Frontal cortex (tissue), 4 donors: ENCODE results near the gene PTPRN2. TPM values are rescaled to one million over a fixed set of nuclear protein-coding genes. Genes with fewer than 3 reads are reported as not detected.

Source experiments
- DNase-seq, 2 donors: peaks; one replicate each; pipeline ENCODE4 v3.0.0; 2012; ENCODE audit warnings: low spot score in 2 of 2
- FAIRE-seq: peaks from 2 replicates; lab custom pipeline; 2012; peaks lifted over from hg19 to GRCh38; lab: Jason Lieb, UNC
- total RNA-seq: library from RNA; depleted of rRNA; stranded (reverse); fragments of >200 nt; gene quantifications from one replicate; pipeline ENCODE4 v1.2.3, GENCODE V29; 2014
- donor health status: control.
- donor health status: control.
- donor health status: control.

PTPRN2 gene
- total RNA-seq, 1 donor from 2014 or later = 52.2 TPM

DNA sequence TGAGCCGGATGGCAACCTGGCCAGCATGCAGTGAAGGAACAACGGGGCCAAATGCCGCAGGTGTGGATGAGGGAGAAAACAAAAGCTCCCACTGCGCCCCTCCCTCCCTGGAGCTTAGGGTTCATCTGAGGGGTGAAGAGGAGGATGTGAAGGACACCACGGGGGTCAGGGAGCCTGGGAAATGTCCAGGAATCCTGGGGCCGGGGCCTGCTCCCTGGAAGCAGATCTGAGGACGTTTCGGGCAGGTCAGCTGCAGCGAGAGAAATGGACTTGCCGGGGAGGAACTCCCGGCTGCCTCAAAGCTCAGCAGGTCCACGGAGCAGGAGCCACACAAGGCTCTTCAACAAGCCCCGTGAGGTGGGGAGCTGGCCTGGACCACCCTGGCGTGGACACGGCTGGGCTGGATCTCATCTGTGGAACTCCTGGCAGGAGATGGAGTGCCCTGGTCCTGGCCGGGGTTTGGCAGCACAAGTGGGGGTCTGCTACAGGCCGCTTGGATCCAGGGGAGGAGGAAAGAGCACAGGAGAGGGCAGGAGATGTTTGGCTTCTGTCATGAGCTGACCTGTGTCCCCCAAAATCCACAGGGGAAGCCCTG lies 585.0 kb downstream of the PTPRN2 start:
- FAIRE-seq (no peak), DNase-seq (no peak)

DNA sequence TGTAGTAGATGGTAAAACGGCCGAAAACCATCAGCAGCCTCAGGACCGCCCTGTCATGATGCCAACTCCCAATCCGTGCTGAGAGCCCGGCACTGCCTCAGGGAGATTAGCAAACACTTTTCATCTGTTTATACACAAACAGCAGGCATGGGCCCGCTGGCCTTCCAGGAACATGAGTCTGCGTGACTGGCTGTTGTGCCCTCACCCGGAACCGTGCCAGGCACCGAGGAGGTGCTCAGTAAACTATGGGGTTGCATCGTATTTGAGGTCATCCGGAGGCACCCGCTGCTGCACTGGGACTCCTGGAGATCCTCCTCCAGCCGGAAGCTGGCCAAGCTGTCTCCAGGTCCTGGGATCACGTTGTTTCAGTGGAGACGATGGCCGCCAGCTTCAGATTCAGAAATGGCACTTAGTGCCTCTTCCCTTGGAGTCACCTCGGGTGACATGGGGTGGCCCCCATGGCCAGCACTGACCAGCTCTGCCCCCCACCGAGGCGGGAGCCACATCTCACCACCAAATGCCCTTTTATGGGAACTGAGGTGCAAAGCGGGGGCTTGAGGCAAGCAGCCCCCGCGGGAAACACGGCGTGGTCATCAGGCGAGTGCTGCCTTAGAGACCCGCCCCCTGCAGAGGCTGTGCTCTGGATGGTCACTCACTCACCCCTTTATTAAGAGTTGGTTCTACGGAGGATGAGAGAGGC lies 585.9 kb downstream of the PTPRN2 start:
- DNase-seq = no peak
- no peak for FAIRE-seq

DNA sequence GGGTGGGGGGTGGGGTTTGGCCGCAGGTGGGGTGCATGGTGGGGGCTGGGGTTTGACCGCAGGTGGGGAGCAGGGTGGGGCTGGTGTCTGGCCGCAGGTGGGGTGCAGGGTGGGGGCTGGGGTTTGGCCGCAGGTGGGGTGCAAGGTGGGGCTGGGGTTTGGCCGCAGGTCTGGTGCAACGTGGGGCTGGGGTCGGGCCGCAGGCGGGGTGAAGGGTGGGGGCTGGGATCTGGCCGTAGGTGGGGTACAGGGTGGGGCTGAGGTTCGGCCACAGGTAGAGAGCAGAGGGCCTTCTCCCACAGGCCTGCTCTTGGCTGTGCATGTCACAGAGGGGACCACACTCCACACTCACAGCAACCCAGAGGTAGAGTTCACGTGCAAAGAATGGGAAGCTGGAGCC lies 586.6 kb downstream of the PTPRN2 start:
- no peak for FAIRE-seq
- DNase-seq = no peak

DNA sequence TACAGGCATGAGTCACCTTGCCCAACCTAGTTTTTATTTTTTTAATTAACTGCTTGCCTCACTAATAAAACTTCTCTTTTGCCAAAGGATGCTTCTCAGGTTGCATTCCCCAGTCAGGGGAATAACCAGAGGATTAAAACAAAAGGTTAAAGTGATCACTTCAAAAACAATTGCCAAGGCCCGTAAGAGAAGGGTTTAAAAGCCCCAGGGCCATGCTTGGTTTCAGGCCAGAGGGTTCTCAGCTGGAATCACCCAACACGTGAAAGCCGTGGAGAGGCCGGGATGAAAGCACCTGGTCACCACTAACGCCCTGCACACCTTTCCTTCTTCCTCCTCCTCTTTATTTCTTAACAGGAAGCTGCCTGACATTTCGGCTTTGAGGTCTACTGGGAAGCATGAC lies 587.5 kb downstream of the PTPRN2 start:
- FAIRE-seq (no peak), DNase-seq (no peak)

DNA sequence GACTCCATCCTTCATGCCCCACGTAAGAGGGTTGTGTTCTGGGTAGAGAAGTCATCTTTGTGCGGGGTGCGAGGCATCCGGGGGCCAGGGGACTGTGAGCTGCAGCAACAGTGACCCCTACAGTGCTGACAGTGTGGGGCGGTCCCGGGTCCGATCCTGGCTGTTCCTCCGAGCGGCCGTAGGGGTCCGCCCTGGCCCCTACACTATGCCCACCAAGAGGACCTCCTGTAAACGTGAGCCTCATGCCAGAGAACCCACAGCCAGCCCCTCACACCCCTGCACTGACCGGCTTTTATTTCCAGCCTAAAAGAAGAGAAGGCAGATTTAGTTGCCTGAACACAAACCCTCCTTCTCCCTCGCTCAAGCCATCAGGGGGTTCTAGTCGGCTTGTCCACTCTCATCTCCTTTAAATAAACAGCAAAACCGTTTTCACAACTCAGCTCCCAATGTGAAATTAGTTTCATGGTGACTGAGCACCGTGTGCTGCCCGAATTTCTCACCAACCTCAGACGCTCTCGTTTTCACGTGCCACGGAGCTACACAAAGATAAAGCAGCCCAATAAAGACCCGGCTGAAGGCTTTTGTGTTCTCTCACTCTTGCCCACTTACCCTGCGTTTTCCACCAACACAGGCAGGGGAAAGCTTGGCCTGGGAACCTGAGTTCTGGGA lies 588.6 kb downstream of the PTPRN2 start:
- no peak for FAIRE-seq
- DNase-seq = no peak

DNA sequence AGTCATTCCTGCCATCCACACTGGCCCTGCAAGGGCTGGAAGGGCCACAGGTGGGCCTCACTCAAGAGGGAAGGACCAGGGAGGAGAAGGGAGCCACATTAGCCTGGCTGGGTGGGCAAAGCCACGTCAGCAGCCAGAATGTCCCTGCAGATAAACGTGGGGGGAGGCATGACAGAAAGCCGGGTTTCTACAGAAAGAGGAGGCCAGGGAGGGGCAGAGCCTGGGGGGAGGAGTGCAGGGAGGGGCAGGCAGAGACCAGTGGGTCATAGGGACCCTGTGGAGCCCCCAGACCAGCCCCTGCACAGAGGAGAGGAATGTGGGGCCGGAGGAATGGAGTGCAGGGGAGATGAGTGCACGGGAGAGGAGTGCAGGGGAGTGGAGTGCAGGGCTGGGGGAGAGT lies 590.2 kb downstream of the PTPRN2 start:
- no peak for DNase-seq
- FAIRE-seq = no peak

DNA sequence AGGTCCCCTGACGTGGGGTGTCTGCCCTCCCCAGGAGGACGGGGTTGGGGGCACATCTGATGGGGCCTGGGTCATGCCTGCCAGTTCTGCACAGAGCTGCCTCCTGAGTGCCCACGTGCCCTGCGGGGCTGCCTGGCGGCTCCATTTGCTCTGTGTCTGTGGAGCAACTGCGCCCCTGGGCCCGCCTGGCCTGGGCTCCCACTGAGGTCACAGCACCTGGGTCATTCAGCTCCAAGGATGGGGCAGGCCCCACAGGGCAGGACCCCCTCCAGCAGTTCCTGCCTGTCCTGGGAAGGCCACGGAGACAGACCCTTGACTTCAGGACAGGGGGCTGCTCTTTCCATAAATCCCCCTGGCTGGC lies 590.6 kb downstream of the PTPRN2 start:
- FAIRE-seq (no peak), DNase-seq (no peak)

DNA sequence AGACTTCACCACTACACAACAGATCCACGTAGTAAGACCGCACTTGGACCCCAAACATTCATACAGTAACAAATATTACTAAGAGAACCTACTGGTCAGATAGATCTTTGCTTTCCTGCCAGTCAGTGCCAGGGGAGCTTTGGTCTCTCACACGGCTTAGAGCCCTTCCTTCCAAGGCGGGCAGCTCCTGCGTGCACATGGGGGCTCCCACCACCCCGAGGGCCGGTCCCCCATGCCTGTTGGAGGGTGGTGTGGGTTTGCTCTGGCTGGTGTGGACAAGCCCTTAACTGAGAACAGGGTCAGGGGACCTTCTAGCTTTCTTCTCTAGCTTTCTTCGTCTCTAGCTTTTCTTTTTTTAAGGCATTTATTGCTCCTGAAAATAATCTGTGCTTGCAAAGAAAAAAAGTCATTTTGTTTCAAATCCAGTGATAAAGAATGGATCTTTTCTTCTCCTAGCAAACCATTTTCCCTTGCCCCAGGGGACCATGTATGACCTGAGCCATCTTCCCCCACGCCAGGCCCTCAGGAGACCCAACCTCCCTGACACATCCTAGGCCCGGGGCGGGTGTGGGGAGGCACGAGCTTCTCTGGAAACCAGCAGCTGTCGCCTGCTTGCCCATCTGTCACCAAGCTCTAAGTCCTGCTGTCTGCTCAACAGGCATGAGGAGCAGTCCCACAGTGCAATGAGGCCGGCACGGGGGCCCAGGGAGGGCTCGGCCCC lies 591.1 kb downstream of the PTPRN2 start:
- FAIRE-seq (no peak), DNase-seq (no peak)

DNA sequence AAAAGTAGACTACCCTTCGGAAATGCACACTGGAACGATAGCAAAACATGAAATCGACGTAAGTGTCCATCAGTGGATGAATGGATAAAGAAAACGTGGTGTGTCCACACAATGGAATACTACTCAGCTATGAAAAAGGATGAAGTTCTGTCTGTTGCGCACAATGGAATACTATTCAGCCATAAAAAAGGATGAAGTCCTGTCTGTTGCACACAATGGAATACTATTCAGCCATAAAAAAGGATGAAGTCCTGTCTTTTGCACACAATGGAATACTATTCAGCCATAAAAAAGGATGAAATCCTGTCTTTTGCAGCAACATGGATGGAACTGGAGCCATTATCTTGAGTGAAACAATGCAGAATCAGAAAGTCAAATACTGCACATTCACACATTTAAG lies 591.8 kb downstream of the PTPRN2 start:
- FAIRE-seq (no peak), DNase-seq (no peak)

DNA sequence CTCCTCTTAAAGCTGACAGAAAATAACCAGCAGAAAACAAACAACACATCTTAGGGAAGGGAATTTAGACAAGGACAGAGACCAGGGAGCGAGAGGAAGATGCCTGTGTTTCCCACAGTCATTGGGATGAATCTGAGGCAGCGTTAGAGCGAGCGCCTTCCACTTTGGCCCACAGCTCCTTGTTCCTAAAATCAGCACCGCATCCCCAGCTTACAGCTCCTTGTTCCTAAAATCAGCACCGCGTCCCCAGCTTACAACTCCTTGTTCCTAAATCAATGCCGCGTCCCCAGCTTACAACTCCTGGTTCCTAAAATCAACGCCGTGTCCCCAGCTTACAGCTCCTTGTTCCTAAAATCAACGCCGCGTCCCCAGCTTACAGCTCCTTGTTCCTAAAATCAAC lies 593.3 kb downstream of the PTPRN2 start:
- no peak for FAIRE-seq
- no peak for DNase-seq

DNA sequence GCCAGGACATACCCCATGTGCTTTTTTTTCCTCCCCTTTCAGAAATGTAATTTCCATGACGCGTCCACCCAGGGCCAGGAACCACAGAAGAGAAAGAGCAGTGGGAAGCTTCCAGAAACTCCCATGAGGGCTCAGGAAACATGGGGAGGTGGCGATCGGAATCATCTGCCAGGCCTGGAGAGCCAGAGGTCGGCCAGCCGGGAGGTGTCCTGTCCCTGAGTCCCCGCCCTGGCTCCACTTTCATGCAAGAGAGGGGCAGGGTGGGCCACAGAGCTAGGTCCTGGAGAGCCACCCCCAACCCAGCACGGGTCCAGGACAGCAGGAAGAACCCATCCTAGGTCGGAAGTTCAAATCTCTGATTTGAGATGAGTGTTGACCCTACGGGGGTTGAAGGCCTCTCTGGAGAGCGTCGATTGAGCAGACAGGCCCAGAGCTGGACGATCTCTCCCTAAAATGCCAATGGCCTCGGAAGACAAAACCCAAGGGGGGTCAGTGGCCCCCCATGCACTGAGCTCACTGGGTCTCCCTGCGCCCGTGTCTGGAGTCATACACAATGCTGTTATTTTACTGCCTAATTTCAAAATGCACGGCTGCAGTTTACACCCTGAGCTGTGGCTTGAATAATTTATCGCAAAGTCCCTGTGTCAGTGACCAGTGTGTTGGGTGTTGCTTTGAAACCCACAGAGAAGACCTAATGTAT lies 594.1 kb downstream of the PTPRN2 start:
- DNase-seq (no peak), FAIRE-seq (no peak)

DNA sequence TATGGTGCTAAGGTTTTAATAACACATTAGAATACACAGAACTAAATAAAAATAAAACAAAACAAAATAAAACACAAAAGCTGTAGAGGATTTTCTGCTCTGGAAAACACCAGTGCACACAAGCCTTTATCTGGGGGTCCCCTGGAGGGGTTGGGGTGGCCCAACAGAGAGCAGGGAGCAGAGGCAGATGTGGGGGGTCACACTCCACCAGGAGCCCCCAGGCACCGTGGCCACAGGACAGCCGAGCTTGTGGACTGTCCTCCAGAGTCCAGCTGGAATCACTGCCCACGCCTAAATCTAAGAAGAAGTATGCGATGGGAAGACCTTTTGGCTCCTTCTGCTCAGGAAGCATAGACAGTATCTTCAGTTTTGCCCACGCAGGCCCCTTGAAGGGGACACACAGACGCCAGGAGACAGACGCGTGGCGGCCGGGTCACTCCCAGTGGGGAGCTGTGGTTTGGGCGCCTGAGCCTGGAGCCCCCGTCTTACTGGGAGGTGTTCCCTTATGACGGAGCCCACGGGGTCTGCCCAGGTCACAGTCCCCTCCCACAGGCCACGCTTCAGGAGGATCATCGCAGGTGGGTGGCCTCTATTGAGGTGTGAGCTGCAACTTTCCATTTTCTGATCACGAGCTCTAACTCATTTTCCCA lies 595.0 kb downstream of the PTPRN2 start:
- no peak for FAIRE-seq
- DNase-seq = no peak

DNA sequence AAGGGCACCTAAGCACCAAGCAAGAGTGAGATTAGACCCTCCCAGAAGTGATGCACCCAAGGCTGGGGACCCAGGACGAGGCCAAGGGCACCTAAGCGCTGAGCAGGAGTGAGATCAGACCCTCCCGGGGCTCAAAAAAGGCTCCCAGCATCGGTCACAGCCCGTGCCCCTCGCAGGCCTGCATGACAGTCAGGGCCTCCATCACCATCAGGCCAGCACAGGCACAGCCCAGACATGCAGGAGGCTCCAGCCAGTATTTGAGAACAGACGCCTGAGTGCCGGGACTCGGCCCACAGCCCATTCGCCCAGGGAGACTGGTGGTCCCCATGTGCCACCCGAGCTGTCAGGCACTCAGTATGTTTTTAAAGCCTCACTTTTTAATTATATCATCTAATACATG lies 595.9 kb downstream of the PTPRN2 start:
- FAIRE-seq (no peak), DNase-seq (no peak)

DNA sequence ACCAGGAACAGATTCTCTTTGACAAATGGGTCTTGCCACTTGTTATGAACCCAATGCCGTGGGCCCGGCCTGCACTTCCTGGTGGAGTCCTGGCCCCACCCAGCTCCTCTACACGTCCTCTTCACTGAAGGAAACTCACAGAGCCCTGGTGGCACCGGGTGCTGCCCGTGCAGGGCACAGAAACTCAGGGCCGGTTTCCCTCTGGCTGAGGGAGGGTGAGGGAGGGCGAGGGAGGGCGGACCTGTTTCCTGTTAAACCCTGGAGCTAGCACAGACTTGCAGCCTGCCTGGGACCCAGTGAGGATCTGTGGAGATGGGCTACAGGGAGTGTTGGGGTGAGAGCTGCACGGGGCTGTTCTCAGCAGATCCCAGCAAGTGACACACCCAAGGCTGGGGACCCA lies 596.3 kb downstream of the PTPRN2 start:
- no peak for DNase-seq
- no peak for FAIRE-seq

DNA sequence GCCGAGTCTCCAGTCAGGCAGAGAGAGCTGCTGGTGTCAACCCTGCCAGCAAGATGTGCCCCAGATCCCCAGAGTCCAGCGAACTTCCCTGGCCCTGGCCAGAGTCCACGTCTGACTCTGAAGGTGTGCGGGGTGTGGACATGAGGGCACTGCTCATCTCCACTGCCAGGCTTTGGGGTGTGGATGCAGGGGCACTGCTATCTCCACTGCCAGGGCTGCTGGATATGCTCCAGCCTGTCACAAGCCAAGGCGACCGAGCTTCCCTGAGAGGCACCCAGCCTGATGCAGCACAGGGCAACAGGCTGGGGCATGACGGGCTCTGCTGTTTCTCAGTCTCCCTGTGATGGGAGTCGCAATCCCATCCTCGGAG lies 596.8 kb downstream of the PTPRN2 start:
- FAIRE-seq = no peak
- DNase-seq = no peak

DNA sequence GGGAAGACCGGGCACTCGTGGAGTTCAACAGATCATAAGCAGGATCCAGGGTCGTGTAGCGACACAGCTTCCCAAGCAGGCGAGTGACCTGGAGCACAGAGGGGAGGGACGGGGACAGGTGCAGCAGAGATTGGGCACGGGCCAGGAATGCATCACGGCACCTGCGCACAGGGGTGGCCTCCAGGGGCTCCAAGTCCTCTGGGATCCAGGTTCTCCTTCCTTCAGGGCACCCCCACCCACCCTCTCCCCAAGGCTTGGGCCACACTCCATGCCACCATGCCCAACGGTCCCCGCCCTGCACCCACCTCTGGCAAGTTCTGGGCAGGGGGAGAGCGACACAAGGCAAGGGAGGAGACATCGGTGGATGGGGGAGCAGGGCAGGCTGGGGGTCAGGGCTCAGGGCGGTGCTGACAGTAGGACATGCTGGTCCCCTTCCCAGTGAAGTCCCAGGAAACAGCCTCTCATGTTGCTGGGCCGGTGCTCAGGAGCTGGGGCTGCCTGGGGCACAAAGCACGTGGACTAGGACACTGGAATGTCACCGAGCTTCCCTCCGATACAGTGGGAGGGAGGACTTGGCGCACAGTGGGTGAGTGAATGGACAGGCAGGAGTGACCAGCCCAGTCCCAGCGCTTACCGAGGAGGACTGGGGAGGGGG lies 597.3 kb downstream of the PTPRN2 start:
- FAIRE-seq (no peak), DNase-seq (no peak)

DNA sequence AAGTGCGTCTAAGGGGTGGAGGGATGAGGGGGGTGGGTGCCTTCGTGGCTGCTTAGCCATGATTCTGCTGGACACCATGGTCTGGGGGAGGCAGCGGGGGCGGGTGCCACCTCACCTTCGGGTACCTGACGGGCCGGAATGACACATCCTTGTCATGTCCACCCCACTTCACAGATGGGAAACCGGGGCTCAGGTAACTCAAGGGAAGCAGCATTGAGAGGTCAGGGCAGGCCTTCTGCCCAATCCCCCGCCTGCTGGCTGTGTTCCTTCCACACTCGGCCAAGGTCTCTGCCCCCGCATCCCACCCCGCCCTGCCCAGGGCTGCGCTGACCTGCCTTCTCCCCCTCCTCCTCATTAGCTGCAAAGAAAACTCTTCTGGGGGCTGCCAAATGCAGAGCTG lies 598.0 kb downstream of the PTPRN2 start:
- DNase-seq (no peak), FAIRE-seq (no peak)

DNA sequence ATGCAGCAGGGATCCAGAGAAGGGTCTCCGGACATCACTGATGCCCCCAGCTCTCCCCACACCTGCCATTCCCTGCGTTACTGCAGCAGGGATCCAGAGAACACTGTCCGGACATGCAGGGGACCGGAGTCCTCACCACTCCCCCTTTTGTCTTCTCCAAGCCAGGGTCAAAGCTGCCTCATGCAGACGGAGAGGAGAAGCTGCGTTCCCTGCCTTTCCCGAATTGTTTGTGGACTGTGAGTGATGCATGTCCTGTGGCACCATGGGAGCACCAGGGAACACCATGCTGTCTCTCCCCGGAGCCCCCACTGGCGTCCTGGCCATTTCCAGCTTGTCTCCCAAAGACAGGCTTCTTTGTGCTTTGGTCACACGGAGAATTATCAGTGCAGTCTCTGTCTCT lies 599.7 kb downstream of the PTPRN2 start:
- FAIRE-seq (no peak), DNase-seq (no peak)

DNA sequence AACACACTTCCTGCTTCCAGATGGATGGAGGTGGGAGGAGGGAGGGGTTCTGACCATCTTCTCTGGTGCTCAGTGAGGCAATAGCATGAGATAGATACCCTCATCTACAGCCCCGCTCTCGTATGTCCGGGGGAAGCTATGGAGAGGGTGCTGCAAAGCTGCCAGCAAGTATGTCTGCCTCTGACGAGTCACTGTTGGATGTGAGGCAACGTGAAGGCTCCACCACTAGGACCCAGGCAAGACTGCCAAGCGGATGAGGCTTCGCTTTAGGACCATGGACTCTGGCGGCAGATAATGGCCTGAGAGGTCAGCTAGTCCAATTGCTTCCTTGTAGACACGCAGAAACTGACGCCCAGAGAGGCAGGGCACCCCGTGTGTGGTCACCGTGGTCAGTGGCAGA lies 601.6 kb downstream of the PTPRN2 start:
- DNase-seq (no peak), FAIRE-seq (no peak)
